Measurements from ENCODE around the gene RANBP3L.

GRCh38 chr5:36276864-36277263, 24.8 kb downstream of the RANBP3L start:
- no peak for TF ChIP-seq CTCF (IDR thresholded peaks at IDR 0.05)
- no peak for TF ChIP-seq EZH2 (IDR thresholded peaks at IDR 0.05)
